GM21515 (cell line): ENCODE results near the gene KRCC1.
"Not testable (repeated sequence)": the region's sequence is repeated elsewhere in the genome, so short reads cannot be mapped to it uniquely, and the experiment has no call there.

Experiments used
- ATAC-seq: cut with Tn5 transposase; IDR thresholded peaks from one replicate; pipeline ENCODE4 v1.9.1; 2021; ENCODE audit not compliant: unreplicated experiment

KRCC1 gene

DNA sequence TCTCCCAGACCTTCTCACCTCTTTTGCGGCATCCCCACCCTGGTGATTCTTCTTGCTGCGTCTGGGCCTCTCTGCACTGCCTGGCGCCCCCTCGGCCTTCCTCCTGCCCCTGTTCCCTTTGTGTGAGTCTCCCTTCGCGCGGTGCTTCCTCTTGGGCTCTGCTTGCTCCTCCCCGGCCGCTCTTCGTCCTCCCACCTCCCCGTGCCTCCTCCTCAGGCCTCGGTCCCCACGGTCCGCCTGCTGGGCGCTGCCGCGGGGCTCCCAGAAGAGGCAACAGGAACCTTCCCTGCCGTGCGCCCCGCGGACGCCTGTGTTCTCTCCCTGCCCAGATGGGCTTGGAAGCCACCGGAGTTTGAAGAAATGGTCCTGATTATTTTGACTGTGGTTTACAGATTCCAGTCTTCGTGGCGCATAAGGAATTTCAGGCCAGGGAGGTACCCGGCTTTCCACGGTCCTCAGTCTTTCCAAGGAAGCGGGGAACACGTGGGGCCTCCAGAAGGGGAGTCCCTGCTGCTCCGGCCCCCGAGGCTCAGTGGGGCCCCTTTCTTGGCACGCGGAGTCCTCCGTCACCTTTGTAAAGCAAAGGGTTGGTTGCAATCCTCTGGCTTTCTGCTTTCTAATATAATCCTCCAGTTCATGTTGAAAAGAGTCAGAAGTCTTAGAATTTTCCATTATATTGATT lies 52.4 kb downstream of the KRCC1 start:
- no peak for ATAC-seq

DNA sequence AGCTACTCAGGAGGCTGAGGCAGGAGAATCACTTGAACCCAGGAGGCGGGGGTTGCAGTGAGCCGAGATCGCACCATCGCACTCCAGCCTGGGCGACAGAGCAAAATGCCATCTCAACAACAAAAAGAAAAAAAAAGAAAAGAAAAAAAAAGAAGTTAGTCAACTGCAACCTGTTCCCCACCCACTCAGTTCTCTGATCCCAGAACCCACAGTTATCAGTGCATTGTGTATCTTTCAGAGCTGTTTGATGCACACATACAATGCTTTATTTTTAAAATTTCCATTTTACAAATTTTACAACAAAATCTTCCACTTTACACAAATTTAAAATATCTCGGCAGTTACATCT lies 53.2 kb downstream of the KRCC1 start:
- no peak for ATAC-seq

DNA sequence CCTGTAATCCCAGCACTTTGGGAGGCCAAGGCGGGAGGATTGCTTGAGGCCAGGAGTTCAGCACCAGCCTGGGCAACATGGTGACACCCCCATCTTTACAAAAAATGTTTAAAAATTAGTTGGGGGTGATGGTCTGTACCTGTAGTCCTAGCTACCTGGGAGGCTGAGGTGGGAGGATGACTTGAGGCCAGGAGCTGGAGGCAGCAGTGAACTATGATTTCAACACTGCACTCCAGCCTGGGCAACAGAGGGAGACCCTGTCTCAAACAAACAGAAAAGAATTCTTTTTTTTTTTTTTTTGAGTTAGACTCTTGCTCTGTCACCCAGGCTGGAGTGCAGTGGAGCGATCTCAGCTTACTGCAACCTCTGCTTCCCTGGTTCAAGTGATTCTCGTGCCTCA lies 55.1 kb downstream of the KRCC1 start:
- not testable (repeated sequence) for ATAC-seq

DNA sequence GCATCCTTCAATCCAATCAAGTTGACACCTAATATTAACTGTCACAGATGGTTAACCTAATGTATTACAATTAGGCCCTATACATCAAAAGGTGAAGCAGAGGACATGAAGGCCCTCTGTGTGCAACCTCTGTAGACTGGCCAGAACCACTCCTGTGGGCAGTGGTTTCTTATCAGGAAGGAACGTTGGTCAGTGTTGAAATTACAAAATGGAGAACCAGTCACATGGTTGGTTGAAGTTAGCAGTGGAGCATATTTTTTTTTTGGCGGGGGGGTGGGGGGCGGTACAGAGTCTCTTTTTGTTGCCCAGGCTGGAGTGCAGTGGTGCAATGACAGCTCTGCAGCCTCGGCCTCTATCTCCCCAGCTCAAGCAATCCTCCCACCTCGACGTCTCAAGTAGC lies 59.0 kb downstream of the KRCC1 start:
- no peak for ATAC-seq

DNA sequence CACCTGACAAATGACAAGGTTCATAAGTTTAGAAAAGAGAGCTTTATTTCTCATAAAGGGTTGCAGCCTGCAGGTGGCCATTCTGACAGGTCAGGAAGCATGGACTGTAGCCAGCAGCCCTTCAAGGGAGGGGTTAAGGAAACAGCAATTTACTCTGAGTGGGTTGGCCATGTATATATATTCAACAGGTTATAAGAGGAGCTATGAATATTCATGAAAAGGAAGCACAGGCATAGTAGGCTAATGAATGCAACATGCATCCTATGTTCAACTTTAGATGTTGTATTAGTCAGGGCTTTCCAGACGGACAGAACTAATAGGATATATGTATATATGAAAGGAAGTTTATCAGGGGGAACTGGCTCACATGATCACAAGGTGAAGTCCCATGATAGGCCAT lies 59.8 kb downstream of the KRCC1 start:
- ATAC-seq: no peak

DNA sequence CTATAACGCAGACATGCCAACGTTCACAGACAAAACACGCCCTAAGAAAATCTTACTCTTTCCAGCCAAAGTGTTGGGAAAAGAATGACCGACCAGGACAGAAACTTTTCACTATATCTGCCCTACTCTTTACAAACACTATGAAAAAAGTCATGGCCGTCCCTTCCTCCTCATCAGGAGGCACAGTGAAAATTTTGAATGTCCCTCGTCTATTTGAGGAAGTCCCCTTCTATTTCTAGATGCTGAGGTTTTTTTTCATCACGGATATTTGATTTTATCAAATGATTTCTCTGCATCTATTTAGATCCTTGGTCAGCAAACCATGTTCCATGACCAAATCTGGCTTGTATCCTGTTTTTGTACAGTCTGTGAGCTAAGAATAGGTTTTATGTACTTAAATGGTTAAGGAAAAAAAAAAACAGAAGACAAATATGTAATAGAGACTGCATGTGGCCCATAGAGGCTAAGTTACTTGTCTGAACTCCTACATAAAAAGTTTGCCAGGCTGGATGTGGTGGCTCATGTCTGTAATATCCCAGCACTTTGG lies 61.2 kb downstream of the KRCC1 start:
- not testable (repeated sequence) for ATAC-seq

DNA sequence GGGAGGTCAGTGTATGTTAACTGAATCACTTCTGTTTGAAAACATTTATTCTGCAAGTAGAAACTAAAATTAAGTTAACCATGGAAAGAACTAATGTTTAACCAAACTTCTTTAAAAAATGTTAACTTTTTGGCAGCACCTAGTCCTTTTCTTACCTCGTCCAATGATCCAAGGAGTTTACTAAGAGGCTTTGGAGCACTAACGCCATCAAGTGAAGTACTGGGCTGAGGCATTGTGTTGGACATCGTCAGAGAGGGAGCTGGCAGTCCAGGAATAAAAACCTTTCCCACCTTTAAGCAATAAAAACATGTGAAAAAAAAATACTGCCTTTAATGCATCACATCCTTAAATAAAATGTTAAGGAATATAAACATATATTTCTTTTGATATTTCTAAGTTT lies 63.0 kb downstream of the KRCC1 start:
- ATAC-seq: not testable (repeated sequence)

DNA sequence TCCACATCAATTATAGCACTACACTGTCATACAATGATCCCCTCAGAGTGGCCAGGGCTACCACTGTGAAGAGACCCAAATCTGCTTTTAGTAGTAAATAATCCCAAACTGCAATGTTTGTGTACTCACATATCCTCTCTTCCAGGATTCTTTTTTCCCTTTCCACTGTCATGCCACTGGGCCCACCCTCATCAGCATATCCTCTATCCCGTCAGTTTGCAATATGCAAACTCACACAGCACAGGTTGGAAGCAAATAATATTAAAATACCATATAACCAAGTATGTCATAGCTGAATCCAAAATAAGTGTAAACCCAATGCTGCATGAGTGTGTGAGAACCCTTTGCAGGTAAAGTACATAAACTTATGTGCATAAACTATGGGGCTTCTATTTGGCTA lies 68.1 kb downstream of the KRCC1 start:
- not testable (repeated sequence) for ATAC-seq

DNA sequence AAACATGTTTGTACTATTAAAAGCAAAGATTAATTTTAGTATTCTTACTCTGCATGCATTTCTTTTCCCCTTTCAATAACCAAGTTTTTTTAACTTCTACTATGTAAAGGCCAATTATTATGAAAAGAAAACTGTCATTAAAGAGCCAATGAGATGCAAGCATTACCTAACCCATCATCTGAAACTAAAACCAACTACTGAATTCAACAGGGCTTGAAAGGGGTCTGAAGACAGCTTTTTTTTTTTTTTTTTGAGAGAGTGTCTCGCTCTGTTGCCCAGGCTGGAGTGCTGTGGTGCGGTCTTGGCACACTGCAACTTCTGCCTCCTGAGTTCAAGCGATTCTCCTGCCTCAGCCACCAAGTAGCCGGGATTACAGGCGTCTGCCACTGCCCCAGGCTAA lies 69.7 kb downstream of the KRCC1 start:
- ATAC-seq: not testable (repeated sequence)

DNA sequence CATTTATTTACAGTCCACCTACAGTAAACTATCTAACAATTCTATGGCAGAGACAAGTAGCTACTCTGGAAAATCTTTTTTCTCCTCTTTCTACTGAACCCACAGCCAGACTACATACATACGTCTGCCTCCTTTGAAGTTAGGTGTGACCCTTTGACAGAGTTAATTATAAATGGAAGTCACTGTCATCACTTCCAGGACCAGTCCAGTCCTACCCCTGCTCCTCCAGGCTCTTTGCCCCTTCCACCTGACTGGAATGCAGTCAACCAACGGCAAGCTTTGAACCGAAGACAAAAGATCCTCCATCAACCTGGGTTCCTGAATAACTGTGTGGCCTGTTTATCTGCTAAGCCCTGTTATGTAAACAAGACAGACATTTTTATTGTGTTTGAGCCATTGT lies 74.4 kb downstream of the KRCC1 start:
- ATAC-seq: not testable (repeated sequence)
